A673 (cell line): Measurements from ENCODE around the gene AMBRA1.

ENCODE experiments used
- EZH2 ChIP-seq: fragments of 200-600 bp; sonication (generic); IDR thresholded peaks from 2 replicates; pipeline ENCODE4 v1.6.1; 2017; ENCODE audit warnings: borderline replicate concordance, low read depth, mild to moderate bottlenecking, mixed read lengths, antibody characterized with exemption, low read length; ENCODE audit not compliant: poor library complexity, severe bottlenecking
- TF ChIP-seq, protein P1 (sequence below): fragments of 300-800, 200-600 bp; sonication (generic); conservative IDR thresholded peaks from 2 replicates; pipeline ENCODE4 v1.5.1; 2017; ENCODE audit warnings: low read depth, mild to moderate bottlenecking, antibody characterized with exemption, low read length, moderate library complexity, mixed read lengths

DNA sequence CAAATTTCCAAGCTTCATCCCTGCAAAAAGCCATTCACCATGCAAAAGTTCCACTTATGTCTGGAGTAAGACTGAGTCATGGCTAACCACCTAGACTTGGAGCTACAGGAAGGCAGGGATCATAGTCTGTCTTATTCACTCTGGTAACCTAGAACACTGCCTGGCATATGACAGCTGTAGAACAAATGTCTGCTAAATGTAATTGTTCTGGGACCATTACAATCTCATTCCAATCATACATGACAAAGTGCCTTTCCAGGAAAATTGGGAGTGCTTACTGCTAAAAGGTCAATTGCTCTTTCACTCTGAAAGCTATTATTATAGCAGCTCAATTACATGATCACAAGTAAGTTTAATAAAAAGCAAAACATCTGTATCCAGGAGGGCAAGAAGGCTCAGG lies 103.2 kb downstream of the AMBRA1 start:
- TF ChIP-seq, protein P1, sequence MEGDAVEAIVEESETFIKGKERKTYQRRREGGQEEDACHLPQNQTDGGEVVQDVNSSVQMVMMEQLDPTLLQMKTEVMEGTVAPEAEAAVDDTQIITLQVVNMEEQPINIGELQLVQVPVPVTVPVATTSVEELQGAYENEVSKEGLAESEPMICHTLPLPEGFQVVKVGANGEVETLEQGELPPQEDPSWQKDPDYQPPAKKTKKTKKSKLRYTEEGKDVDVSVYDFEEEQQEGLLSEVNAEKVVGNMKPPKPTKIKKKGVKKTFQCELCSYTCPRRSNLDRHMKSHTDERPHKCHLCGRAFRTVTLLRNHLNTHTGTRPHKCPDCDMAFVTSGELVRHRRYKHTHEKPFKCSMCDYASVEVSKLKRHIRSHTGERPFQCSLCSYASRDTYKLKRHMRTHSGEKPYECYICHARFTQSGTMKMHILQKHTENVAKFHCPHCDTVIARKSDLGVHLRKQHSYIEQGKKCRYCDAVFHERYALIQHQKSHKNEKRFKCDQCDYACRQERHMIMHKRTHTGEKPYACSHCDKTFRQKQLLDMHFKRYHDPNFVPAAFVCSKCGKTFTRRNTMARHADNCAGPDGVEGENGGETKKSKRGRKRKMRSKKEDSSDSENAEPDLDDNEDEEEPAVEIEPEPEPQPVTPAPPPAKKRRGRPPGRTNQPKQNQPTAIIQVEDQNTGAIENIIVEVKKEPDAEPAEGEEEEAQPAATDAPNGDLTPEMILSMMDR: no peak
- no peak for TF ChIP-seq EZH2
